Osteoblast (primary cell): ENCODE results near the gene SIGLEC9. TPM values are rescaled to one million over a fixed set of nuclear protein-coding genes. Genes with fewer than 3 reads are reported as not detected.
"Not testable (repeated sequence)": the region's sequence is repeated elsewhere in the genome, so short reads cannot be mapped to it uniquely, and the experiment has no call there.

ENCODE experiments used
- DNase-seq: peaks from one replicate; pipeline ENCODE4 v3.0.0; 2011; ENCODE audit warnings: low spot score, mixed read lengths; ENCODE audit not compliant: insufficient read length; ENCODE audit errors: missing footprints
- H2AFZ ChIP-seq: 2 replicates; pipeline ENCODE4 v1.6.0; 2011; ENCODE audit warnings: mild to moderate bottlenecking, low read length
- H3K27ac ChIP-seq: 2 replicates; pipeline ENCODE4 v1.5.1; 2011; ENCODE audit warnings: mild to moderate bottlenecking, low read depth, low read length, moderate library complexity
- H3K27me3 ChIP-seq: 2 replicates; pipeline ENCODE4 v1.6.0; 2012; ENCODE audit warnings: mild to moderate bottlenecking, control low read depth, inconsistent platforms, low read length, moderate library complexity; ENCODE audit not compliant: insufficient read depth
- H3K36me3 ChIP-seq: 2 replicates; pipeline ENCODE4 v1.5.1; 2011; ENCODE audit warnings: mild to moderate bottlenecking, low read length, control low read depth, moderate library complexity; ENCODE audit not compliant: insufficient read depth
- H3K4me1 ChIP-seq: 2 replicates; pipeline ENCODE4 v1.5.1; 2011; ENCODE audit warnings: mild to moderate bottlenecking, low read length, control low read depth, moderate library complexity; ENCODE audit not compliant: insufficient read depth
- H3K4me2 ChIP-seq: 2 replicates; pipeline ENCODE4 v1.6.0; 2011; ENCODE audit warnings: mild to moderate bottlenecking, low read length; ENCODE audit not compliant: insufficient read depth
- H3K4me3 ChIP-seq: fragments of 200-600 bp; sonication (generic); 3 replicates; pipeline ENCODE4 v1.5.1; 2012; ENCODE audit warnings: mild to moderate bottlenecking, low read length, inconsistent platforms; ENCODE audit not compliant: insufficient read depth
- H3K79me2 ChIP-seq: 2 replicates; pipeline ENCODE4 v1.6.0; 2012; ENCODE audit warnings: mild to moderate bottlenecking, low read length, control low read depth, inconsistent platforms; ENCODE audit not compliant: insufficient read depth
- H3K9me3 ChIP-seq: 2 replicates; pipeline ENCODE4 v1.5.1; 2011; ENCODE audit warnings: low read depth, low read length, control low read depth
- H4K20me1 ChIP-seq: 2 replicates; pipeline ENCODE4 v1.6.0; 2012; ENCODE audit warnings: mild to moderate bottlenecking, low read length, control low read depth; ENCODE audit not compliant: insufficient read depth
- CTCF ChIP-seq: IDR thresholded peaks from 2 replicates; pipeline ENCODE4 v1.5.1; 2011; ENCODE audit warnings: mild to moderate bottlenecking, low read depth, low read length, moderate library complexity; ENCODE audit errors: extremely low read depth
- total RNA-seq: library from RNA; depleted of rRNA; stranded (reverse); fragments of >200 nt; gene quantifications from 2 replicates; pipeline ENCODE4 v1.2.3, GENCODE V29; 2012

The SIGLEC9 gene
- total RNA-seq, 1 donor = not detected

- DNase-seq = no peak
- Histone ChIP-seq H2AFZ (no peak overlapping the region), H3K4me2 (no peak overlapping the region), H4K20me1 (no peaks in the 10 kb centered on the region), H3K4me1 (peaks cover 5% of the 10 kb centered on the region), H3K27ac (no peak overlapping the region), H3K4me3 (no peak overlapping the region), H3K9me3 (no peaks in the 10 kb centered on the region), H3K79me2 (no peaks in the 10 kb centered on the region), H3K27me3 (peaks cover 8% of the 10 kb centered on the region), H3K36me3 (no peaks in the 10 kb centered on the region)
- TF ChIP-seq CTCF = no peak
Observed at GRCh38 chr19:51140441-51140840, 15.7 kb downstream of the SIGLEC9 start.

- Histone ChIP-seq H3K79me2 (no peaks in the 10 kb centered on the region), H4K20me1 (no peaks in the 10 kb centered on the region), H3K27ac (no peak overlapping the region), H2AFZ (no peak overlapping the region), H3K36me3 (no peaks in the 10 kb centered on the region), H3K9me3 (no peaks in the 10 kb centered on the region), H3K27me3 (peaks cover 5% of the 10 kb centered on the region), H3K4me2 (no peak overlapping the region), H3K4me3 (no peak overlapping the region), H3K4me1 (peaks cover 5% of the 10 kb centered on the region)
- TF ChIP-seq CTCF = no peak
- DNase-seq = no peak
Observed at GRCh38 chr19:51141181-51141580, 16.5 kb downstream of the SIGLEC9 start.

- peaks cover 5% of the 10 kb centered on the region for H3K27me3 ChIP-seq
- no peak within 1 kb of the TSS for H3K4me2 ChIP-seq
- H2AFZ ChIP-seq = no peak within 1 kb of the TSS
- H3K36me3 ChIP-seq = no peaks in the 10 kb centered on the region
- no peak within 1 kb of the TSS for H3K4me3 ChIP-seq
- DNase-seq = no peak
- H3K79me2 ChIP-seq = no peaks in the 10 kb centered on the region
- no peaks in the 10 kb centered on the region for H4K20me1 ChIP-seq
- H3K27ac ChIP-seq = no peak within 1 kb of the TSS
- TF ChIP-seq CTCF = no peak
- H3K4me1 ChIP-seq = peaks cover 3% of the 10 kb centered on the region
- H3K9me3 ChIP-seq = no peaks in the 10 kb centered on the region
Observed at GRCh38 chr19:51142119-51142518, 17.4 kb downstream of the SIGLEC9 start, which contains the start of gene SIGLEC7. TSS of gene SIGLEC7 (plus strand) at chr19:51142301. CDS start at chr19:51142370, 69 bp downstream.

GRCh38 chr19:51142809-51143475, 18.2 kb downstream of the SIGLEC9 start:
- not testable (repeated sequence) for H4K20me1 ChIP-seq, H3K4me2 ChIP-seq, H3K27me3 ChIP-seq, H3K27ac ChIP-seq, H3K4me1 ChIP-seq, H3K4me3 ChIP-seq, H2AFZ ChIP-seq, H3K36me3 ChIP-seq, H3K9me3 ChIP-seq, DNase-seq, H3K79me2 ChIP-seq
